MCF 10A (cell line): ENCODE measurements around the gene DCTPP1. TPM values are rescaled to one million over a fixed set of nuclear protein-coding genes. Genes with fewer than 3 reads are reported as not detected.

Experiments used
- BruUV-seq: library from RNA; stranded (reverse); fragments of 400-500 nt; replicated peaks from 2 replicates; lab custom pipeline; 2021; lab: Mats Ljungman, UMichigan
- CTCF ChIA-PET: fragments of 300-600 bp; sonication (Branson Sonifier 250); formaldehyde crosslinking; extraction: SDS; loops from one replicate; lab custom pipeline; 2021; ENCODE audit warnings: antibody characterized with exemption, inconsistent platforms; lab: Yijun Ruan, JAX
- POLR2A ChIA-PET: fragments of 300-600, 350-650 bp; sonication (Branson Sonifier 250); formaldehyde crosslinking; extraction: SDS; loops from one replicate; lab custom pipeline; 2020; ENCODE audit warnings: antibody characterized with exemption, inconsistent platforms; lab: Yijun Ruan, JAX
- DNase-seq: peaks from one replicate; pipeline ENCODE4 v3.0.0-alpha.2; 2018; ENCODE audit not compliant: unreplicated experiment
- H3K27ac Mint-ChIP-seq: one replicate; pipeline ENCODE4 v1.8.0; 2022; ENCODE audit warnings: mild to moderate bottlenecking, low read depth, mixed read lengths; ENCODE audit not compliant: unreplicated experiment
- H3K27me3 Mint-ChIP-seq: one replicate; pipeline ENCODE4 v1.8.0; 2022; ENCODE audit warnings: mixed read lengths; ENCODE audit not compliant: insufficient read depth, unreplicated experiment
- H3K36me3 Mint-ChIP-seq: one replicate; pipeline ENCODE4 v1.8.0; 2022; ENCODE audit warnings: mild to moderate bottlenecking, moderate library complexity, mixed read lengths; ENCODE audit not compliant: insufficient read depth, unreplicated experiment
- H3K4me1 Mint-ChIP-seq: one replicate; pipeline ENCODE4 v1.8.0; 2022; ENCODE audit warnings: mixed read lengths; ENCODE audit not compliant: insufficient read depth, unreplicated experiment
- H3K4me3 Mint-ChIP-seq: one replicate; pipeline ENCODE4 v1.8.0; 2022; ENCODE audit warnings: mild to moderate bottlenecking, moderate library complexity, mixed read lengths; ENCODE audit not compliant: unreplicated experiment
- H3K9me3 Mint-ChIP-seq: one replicate; pipeline ENCODE4 v1.8.0; 2022; ENCODE audit warnings: mixed read lengths; ENCODE audit not compliant: unreplicated experiment
- intact Hi-C: fragments of 100-400 bp; cut with micrococcal nuclease; formaldehyde crosslinking; loops from 2 replicates; pipeline ENCODE4 v1.14.1; 2022
- total RNA-seq: library from RNA; stranded (reverse); gene quantifications from 2 replicates; pipeline ENCODE4 v1.2.3, GENCODE V29; 2022
- TF ChIP-seq, protein P1 (sequence below): fragments of 200-600 bp; IDR thresholded peaks from one replicate; pipeline ENCODE4 v1.8.0; 2022; ENCODE audit warnings: antibody characterized with exemption, mild to moderate bottlenecking; ENCODE audit not compliant: unreplicated experiment

Gene DCTPP1
- total RNA-seq, 1 experiment from 2014 or later: 42.4 TPM

DNA sequence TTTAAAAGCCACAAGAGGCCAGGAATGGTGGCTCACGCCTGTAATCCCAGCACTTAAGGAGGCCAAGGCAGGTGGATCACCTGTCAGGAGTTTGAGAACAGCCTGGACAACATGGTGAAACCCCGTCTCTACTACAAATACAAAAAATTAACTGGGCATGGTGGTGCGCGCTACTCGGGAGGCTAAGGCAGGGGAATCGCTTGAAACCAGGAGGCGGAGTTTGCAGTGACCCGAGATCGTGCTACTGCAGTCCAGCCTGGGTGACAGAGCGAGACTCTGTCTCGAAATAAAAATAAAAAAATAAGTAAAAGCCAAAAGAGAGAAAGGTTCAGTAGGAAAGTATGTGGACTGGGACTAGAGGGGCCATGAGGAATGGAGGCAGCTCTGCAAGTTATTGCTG is 29.6 kb upstream of the DCTPP1 start:
- Mint-ChIP-seq H3K9me3 (no peaks in the 10 kb centered on the region), H3K27me3 (no peaks in the 10 kb centered on the region), H3K4me1 (no peaks in the 10 kb centered on the region), H3K27ac (no peak overlapping the region), H3K4me3 (no peak overlapping the region), H3K36me3 (no peaks in the 10 kb centered on the region)
- ChIA-PET POLR2A (no interaction called here), CTCF (no interaction called here)
- TF ChIP-seq, protein P1, sequence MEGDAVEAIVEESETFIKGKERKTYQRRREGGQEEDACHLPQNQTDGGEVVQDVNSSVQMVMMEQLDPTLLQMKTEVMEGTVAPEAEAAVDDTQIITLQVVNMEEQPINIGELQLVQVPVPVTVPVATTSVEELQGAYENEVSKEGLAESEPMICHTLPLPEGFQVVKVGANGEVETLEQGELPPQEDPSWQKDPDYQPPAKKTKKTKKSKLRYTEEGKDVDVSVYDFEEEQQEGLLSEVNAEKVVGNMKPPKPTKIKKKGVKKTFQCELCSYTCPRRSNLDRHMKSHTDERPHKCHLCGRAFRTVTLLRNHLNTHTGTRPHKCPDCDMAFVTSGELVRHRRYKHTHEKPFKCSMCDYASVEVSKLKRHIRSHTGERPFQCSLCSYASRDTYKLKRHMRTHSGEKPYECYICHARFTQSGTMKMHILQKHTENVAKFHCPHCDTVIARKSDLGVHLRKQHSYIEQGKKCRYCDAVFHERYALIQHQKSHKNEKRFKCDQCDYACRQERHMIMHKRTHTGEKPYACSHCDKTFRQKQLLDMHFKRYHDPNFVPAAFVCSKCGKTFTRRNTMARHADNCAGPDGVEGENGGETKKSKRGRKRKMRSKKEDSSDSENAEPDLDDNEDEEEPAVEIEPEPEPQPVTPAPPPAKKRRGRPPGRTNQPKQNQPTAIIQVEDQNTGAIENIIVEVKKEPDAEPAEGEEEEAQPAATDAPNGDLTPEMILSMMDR: no peak
- no TSS peak for BruUV-seq
- no peak for DNase-seq
- intact Hi-C loops: no loop called here

DNA sequence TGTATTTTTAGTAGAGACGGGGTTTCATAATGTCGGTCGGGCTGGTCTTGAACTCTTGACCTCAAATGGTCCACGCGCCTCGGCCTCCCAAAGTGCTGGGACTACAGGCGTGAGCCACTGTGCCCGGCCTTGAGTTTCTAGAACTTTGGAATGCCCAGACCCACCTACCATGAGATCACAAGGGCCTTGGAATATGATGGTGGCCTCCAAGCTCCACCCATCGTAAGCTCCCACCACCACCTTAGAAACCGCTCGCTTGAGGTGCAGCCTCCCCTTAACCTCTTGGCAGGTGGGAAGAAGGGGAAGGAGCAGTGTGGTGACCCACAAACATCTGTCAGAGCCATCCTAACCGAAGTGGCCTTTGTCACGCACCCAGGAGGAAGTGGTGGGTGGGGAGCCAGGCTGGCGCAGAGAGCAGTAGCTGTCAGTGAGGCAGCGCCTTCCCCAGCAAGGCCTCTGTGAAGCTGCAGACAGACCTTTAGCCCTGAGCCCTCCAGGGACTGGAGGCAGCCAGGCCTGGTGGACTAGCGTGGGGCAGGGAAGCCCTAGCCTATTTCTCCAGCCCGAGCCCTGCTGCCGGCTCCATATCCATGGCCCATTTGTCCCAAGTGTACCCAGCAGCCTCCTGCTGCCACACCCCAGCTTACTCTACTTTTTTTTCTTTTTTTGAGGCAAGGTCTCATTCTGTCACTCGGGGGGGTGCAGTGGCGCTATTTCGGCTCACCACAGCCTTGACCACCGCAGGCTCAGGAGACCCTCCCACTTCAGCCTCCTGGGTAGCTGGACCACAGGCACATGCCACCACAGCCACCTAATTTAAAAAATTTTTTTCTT is 28.9 kb upstream of the DCTPP1 start:
- no TSS peak for BruUV-seq
- no peaks in the 10 kb centered on the region for H3K36me3 Mint-ChIP-seq
- ChIA-PET POLR2A (interaction anchor here (0.7 kb wide), 1 partner anchor 17 kb away, joined by 3 read pairs; no protein-coding TSS in a partner anchor), CTCF (interaction anchor here (1.0 kb wide), 1 partner anchor 9 kb away, joined by 6 read pairs; no protein-coding TSS in a partner anchor)
- DNase-seq: no peak
- H3K9me3 Mint-ChIP-seq: no peaks in the 10 kb centered on the region
- intact Hi-C loops: no loop called here
- no peak overlapping the region for H3K4me3 Mint-ChIP-seq
- H3K27me3 Mint-ChIP-seq: no peaks in the 10 kb centered on the region
- no peak overlapping the region for H3K27ac Mint-ChIP-seq
- TF ChIP-seq, protein P1: no peak
- H3K4me1 Mint-ChIP-seq: no peaks in the 10 kb centered on the region

DNA sequence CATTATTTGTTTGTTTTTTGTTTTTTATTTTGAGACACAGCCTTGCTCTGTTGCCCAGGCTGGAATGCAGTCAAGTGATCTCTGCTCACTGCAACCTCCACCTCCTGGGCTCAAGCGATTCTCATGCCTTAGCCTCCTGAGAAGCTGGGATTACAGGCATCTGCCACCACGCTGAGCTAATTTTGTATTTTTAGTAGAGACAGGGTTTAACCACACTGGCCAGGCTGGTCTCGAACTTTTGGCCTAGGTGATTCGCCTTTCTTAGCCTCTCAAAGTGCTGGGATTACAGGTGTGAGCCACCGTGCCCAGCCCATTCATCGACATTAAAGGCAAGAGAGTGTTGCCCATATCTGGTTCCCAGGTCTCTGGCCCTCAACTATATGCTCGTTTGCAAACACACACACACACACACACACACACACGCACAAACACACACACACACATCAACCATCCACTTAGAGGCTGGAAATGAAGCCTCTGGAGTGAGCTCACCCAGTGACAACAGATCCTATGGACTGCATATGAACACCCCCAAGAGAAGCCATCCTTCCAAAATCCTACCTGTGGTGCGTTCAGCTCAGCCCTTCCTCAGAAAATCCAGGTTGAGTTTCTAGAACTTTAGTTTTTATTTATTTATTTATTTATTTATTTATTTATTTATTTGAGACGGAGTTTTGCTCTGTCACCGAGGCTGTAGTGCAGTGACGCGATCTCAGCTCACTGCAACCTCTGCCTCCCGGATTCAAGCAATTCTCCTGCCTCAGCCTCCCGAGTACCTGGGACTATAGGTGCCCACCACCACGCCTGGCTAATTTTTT is 28.1 kb upstream of the DCTPP1 start:
- Mint-ChIP-seq H3K36me3 (no peaks in the 10 kb centered on the region), H3K4me1 (no peaks in the 10 kb centered on the region), H3K4me3 (no peak overlapping the region), H3K27ac (no peak overlapping the region), H3K27me3 (no peaks in the 10 kb centered on the region), H3K9me3 (no peaks in the 10 kb centered on the region)
- intact Hi-C loops: no loop called here
- TF ChIP-seq, protein P1: no peak
- ChIA-PET CTCF (interaction anchor here (1.0 kb wide), 1 partner anchor 8 kb away, joined by 6 read pairs; no protein-coding TSS in a partner anchor), POLR2A (interaction anchor here (0.7 to 1.1 kb wide), 2 partner anchors 12 to 18 kb away, joined by 3 to 4 read pairs; no protein-coding TSS in a partner anchor)
- no TSS peak for BruUV-seq
- no peak for DNase-seq

DNA sequence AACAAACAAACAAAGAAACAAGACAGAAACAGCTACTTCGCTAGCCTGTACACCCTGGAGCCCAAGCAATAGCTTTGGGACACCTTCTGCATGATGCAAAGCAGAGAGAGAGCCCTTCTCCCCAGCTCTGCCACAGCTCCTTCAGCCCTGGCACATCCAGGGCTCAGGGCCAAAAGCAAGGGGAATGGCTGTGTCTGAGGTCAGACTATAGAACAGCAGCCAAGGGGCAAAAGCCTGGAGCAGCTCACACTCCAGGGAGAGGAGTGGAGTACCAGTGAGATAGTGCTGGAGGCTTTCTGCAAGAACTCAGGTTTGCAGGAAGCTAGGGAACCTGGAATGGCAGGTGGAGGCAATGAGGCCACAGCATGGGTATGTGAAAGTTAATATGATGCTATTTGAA is 27.4 kb upstream of the DCTPP1 start:
- DNase-seq: no peak
- POLR2A ChIA-PET: interaction anchor here (0.6 to 1.1 kb wide), 4 partner anchors 10 to 70 kb away, joined by 3 to 6 read pairs (median 4); no protein-coding TSS in a partner anchor
- TF ChIP-seq, protein P1: no peak
- H3K36me3 Mint-ChIP-seq: no peaks in the 10 kb centered on the region
- CTCF ChIA-PET: interaction anchor here (0.8 to 1.3 kb wide), 3 partner anchors 11 to 78 kb away, joined by 3 to 5 read pairs (median 3); partner anchors contain the start of gene ZNF747
- no peak overlapping the region for H3K27ac Mint-ChIP-seq
- BruUV-seq: no TSS peak
- intact Hi-C loops: no loop called here
- H3K4me1 Mint-ChIP-seq: no peaks in the 10 kb centered on the region
- H3K4me3 Mint-ChIP-seq: no peak overlapping the region
- no peaks in the 10 kb centered on the region for H3K27me3 Mint-ChIP-seq
- no peaks in the 10 kb centered on the region for H3K9me3 Mint-ChIP-seq
